ENCODE results near the gene TGDS.
A peak's percentile ranks its signal among the peaks of the same experiment; 100 is the strongest.

The TGDS gene

GRCh38 chr13:94598281-94598680 is 2.3 kb upstream of the TGDS start:
- H3K9me3 ChIP-seq (ENCODE audit: insufficient read depth, low read depth, low read length): peaks cover 5% of the 10 kb centered on the region; the same call in 1 of the 2 replicates
- H3K27me3 ChIP-seq (ENCODE audit: insufficient read depth, low read length): peaks cover 13% of the 10 kb centered on the region
- H3K4me1 ChIP-seq (ENCODE audit: insufficient read depth, low read length): peaks cover 10% of the 10 kb centered on the region; the same call in 1 of the 2 replicates
- no peak overlapping the region for H3K27ac ChIP-seq (ENCODE audit: low read length)
- H3K36me3 ChIP-seq (ENCODE audit: insufficient read depth, low read depth, low read length): peaks cover 5% of the 10 kb centered on the region; the same call in 1 of the 2 replicates
- no peak overlapping the region for H3K4me3 ChIP-seq (ENCODE audit: low read length)
- H3K9ac ChIP-seq (ENCODE audit: low read depth, low read length): no peak overlapping the region

GRCh38 chr13:94596575-94596971 is 621 bp upstream of the TGDS start:
- peak overlapping the region; percentile 97 for H3K4me3 ChIP-seq (ENCODE audit: low read length)
- peaks cover 5% of the 10 kb centered on the region; the same call in 1 of the 2 replicates for H3K4me1 ChIP-seq (ENCODE audit: insufficient read depth, low read length)
- H3K9me3 ChIP-seq (ENCODE audit: insufficient read depth, low read depth, low read length): peaks cover 5% of the 10 kb centered on the region; the same call in 1 of the 2 replicates
- peaks cover 22% of the 10 kb centered on the region for H3K36me3 ChIP-seq (ENCODE audit: insufficient read depth, low read depth, low read length)
- no peak overlapping the region for H3K27ac ChIP-seq (ENCODE audit: low read length)
- peaks cover 13% of the 10 kb centered on the region for H3K27me3 ChIP-seq (ENCODE audit: insufficient read depth, low read length)
- peak overlapping the region; percentile 97; the same call in 1 of the 2 replicates for H3K9ac ChIP-seq (ENCODE audit: low read depth, low read length)

- peaks cover 5% of the 10 kb centered on the region; the same call in 1 of the 2 replicates for H3K27me3 ChIP-seq (ENCODE audit: insufficient read depth, low read length)
- H3K4me3 ChIP-seq (ENCODE audit: low read length): peak overlapping the region; percentile 97
- no peaks in the 10 kb centered on the region for H3K9me3 ChIP-seq (ENCODE audit: insufficient read depth, low read depth, low read length)
- peaks cover 35% of the 10 kb centered on the region for H3K36me3 ChIP-seq (ENCODE audit: insufficient read depth, low read depth, low read length)
- H3K9ac ChIP-seq (ENCODE audit: low read depth, low read length): peak overlapping the region; percentile 97
- peaks cover 5% of the 10 kb centered on the region; the same call in 1 of the 2 replicates for H3K4me1 ChIP-seq (ENCODE audit: insufficient read depth, low read length)
- peak overlapping the region; percentile 82 for H3K27ac ChIP-seq (ENCODE audit: low read length)
Measured at GRCh38 chr13:94595001-94595949, 677 bp downstream of the TGDS start.

- H3K36me3 ChIP-seq (ENCODE audit: insufficient read depth, low read depth, low read length): peaks cover 54% of the 10 kb centered on the region
Measured at GRCh38 chr13:94590744-94591143, 5.2 kb downstream of the TGDS start.

GRCh38 chr13:94588541-94588940 is 7.4 kb downstream of the TGDS start:
- Histone ChIP-seq H3K4me1 (ENCODE audit: insufficient read depth, low read length) (no peaks in the 10 kb centered on the region), H3K27ac (ENCODE audit: low read length) (no peak overlapping the region), H3K4me3 (ENCODE audit: low read length) (no peak overlapping the region), H3K36me3 (ENCODE audit: insufficient read depth, low read depth, low read length) (peaks cover 73% of the 10 kb centered on the region), H3K9ac (ENCODE audit: low read depth, low read length) (no peak overlapping the region), H3K27me3 (ENCODE audit: insufficient read depth, low read length) (no peaks in the 10 kb centered on the region), H3K9me3 (ENCODE audit: insufficient read depth, low read depth, low read length) (no peaks in the 10 kb centered on the region)

More at GRCh38 chr13:94590744-94591143, 5.2 kb downstream of the TGDS start:
- no peaks in the 10 kb centered on the region for H3K9me3 ChIP-seq (ENCODE audit: insufficient read depth, low read depth, low read length)
- H3K27me3 ChIP-seq (ENCODE audit: insufficient read depth, low read length): no peaks in the 10 kb centered on the region
- H3K4me3 ChIP-seq (ENCODE audit: low read length): no peak overlapping the region
- H3K9ac ChIP-seq (ENCODE audit: low read depth, low read length): no peak overlapping the region
- H3K4me1 ChIP-seq (ENCODE audit: insufficient read depth, low read length): peaks cover 5% of the 10 kb centered on the region; the same call in 1 of the 2 replicates
- H3K27ac ChIP-seq (ENCODE audit: low read length): no peak overlapping the region

- Histone ChIP-seq H3K4me3 (ENCODE audit: low read length) (no peak overlapping the region), H3K36me3 (ENCODE audit: insufficient read depth, low read depth, low read length) (peaks cover 70% of the 10 kb centered on the region)
Measured at GRCh38 chr13:94586371-94586770, 9.6 kb downstream of the TGDS start.

GRCh38 chr13:94585543-94586101 is 10.3 kb downstream of the TGDS start:
- Histone ChIP-seq H3K27ac (ENCODE audit: low read length) (no peak overlapping the region), H3K9ac (ENCODE audit: low read depth, low read length) (no peak overlapping the region), H3K36me3 (ENCODE audit: insufficient read depth, low read depth, low read length) (peaks cover 70% of the 10 kb centered on the region), H3K4me1 (ENCODE audit: insufficient read depth, low read length) (no peaks in the 10 kb centered on the region), H3K27me3 (ENCODE audit: insufficient read depth, low read length) (no peaks in the 10 kb centered on the region), H3K9me3 (ENCODE audit: insufficient read depth, low read depth, low read length) (no peaks in the 10 kb centered on the region), H3K4me3 (ENCODE audit: low read length) (no peak overlapping the region)

More at GRCh38 chr13:94586371-94586770, 9.6 kb downstream of the TGDS start:
- Histone ChIP-seq H3K9ac (ENCODE audit: low read depth, low read length) (no peak overlapping the region), H3K27me3 (ENCODE audit: insufficient read depth, low read length) (no peaks in the 10 kb centered on the region), H3K27ac (ENCODE audit: low read length) (no peak overlapping the region), H3K9me3 (ENCODE audit: insufficient read depth, low read depth, low read length) (no peaks in the 10 kb centered on the region), H3K4me1 (ENCODE audit: insufficient read depth, low read length) (no peaks in the 10 kb centered on the region)

GRCh38 chr13:94583926-94584325 is 12.0 kb downstream of the TGDS start:
- H3K36me3 ChIP-seq (ENCODE audit: insufficient read depth, low read depth, low read length): peaks cover 75% of the 10 kb centered on the region
- no peak overlapping the region for H3K9ac ChIP-seq (ENCODE audit: low read depth, low read length)
- H3K27ac ChIP-seq (ENCODE audit: low read length): no peak overlapping the region

GRCh38 chr13:94579063-94579462 is 16.9 kb downstream of the TGDS start:
- Histone ChIP-seq H3K4me1 (ENCODE audit: insufficient read depth, low read length) (no peaks in the 10 kb centered on the region), H3K27ac (ENCODE audit: low read length) (no peak overlapping the region), H3K9ac (ENCODE audit: low read depth, low read length) (no peak overlapping the region), H3K36me3 (ENCODE audit: insufficient read depth, low read depth, low read length) (peaks cover 97% of the 10 kb centered on the region), H3K27me3 (ENCODE audit: insufficient read depth, low read length) (no peaks in the 10 kb centered on the region), H3K4me3 (ENCODE audit: low read length) (no peak overlapping the region), H3K9me3 (ENCODE audit: insufficient read depth, low read depth, low read length) (no peaks in the 10 kb centered on the region)

More at GRCh38 chr13:94583926-94584325, 12.0 kb downstream of the TGDS start:
- H3K4me1 ChIP-seq (ENCODE audit: insufficient read depth, low read length): no peaks in the 10 kb centered on the region
- no peak overlapping the region for H3K4me3 ChIP-seq (ENCODE audit: low read length)
- no peaks in the 10 kb centered on the region for H3K27me3 ChIP-seq (ENCODE audit: insufficient read depth, low read length)
- H3K9me3 ChIP-seq (ENCODE audit: insufficient read depth, low read depth, low read length): no peaks in the 10 kb centered on the region

GRCh38 chr13:94569615-94570014 is 26.3 kb downstream of the TGDS start:
- no peaks in the 10 kb centered on the region for H3K4me1 ChIP-seq (ENCODE audit: insufficient read depth, low read length)
- no peak overlapping the region for H3K27ac ChIP-seq (ENCODE audit: low read length)
- no peaks in the 10 kb centered on the region for H3K9me3 ChIP-seq (ENCODE audit: insufficient read depth, low read depth, low read length)
- no peak overlapping the region for H3K4me3 ChIP-seq (ENCODE audit: low read length)
- H3K9ac ChIP-seq (ENCODE audit: low read depth, low read length): no peak overlapping the region
- peaks cover 45% of the 10 kb centered on the region for H3K36me3 ChIP-seq (ENCODE audit: insufficient read depth, low read depth, low read length)
- H3K27me3 ChIP-seq (ENCODE audit: insufficient read depth, low read length): no peaks in the 10 kb centered on the region

GRCh38 chr13:94568443-94568842 is 27.5 kb downstream of the TGDS start:
- H3K36me3 ChIP-seq (ENCODE audit: insufficient read depth, low read depth, low read length): peaks cover 35% of the 10 kb centered on the region
- H3K4me3 ChIP-seq (ENCODE audit: low read length): no peak overlapping the region
- no peak overlapping the region for H3K9ac ChIP-seq (ENCODE audit: low read depth, low read length)
- H3K4me1 ChIP-seq (ENCODE audit: insufficient read depth, low read length): no peaks in the 10 kb centered on the region
- H3K27ac ChIP-seq (ENCODE audit: low read length): no peak overlapping the region
- no peaks in the 10 kb centered on the region for H3K9me3 ChIP-seq (ENCODE audit: insufficient read depth, low read depth, low read length)
- H3K27me3 ChIP-seq (ENCODE audit: insufficient read depth, low read length): no peaks in the 10 kb centered on the region
